MM.1S (cell line): ENCODE data around the gene TBX6.

ENCODE experiments used
- DNase-seq: peaks from one replicate; pipeline ENCODE4 v3.0.0-alpha.2; 2015
- H2AFZ ChIP-seq: fragments of 300-600 bp; sonication (generic); 2 replicates; pipeline ENCODE4 v1.6.0; 2016; ENCODE audit warnings: antibody characterized with exemption, low read length
- H3F3A ChIP-seq: fragments of 300-600 bp; sonication (generic); 2 replicates; pipeline ENCODE4 v1.6.1; 2016; ENCODE audit warnings: mild to moderate bottlenecking, antibody characterized with exemption, low read length, moderate library complexity, mixed read lengths; ENCODE audit not compliant: insufficient read depth
- H3K27ac ChIP-seq: fragments of 300-600 bp; sonication (generic); 2 replicates; pipeline ENCODE4 v1.5.1; 2016; ENCODE audit warnings: mild to moderate bottlenecking, low read length
- H3K27me3 ChIP-seq: fragments of 300-600 bp; sonication (generic); replicated peaks from 2 replicates; pipeline ENCODE4 v1.6.0; 2016; ENCODE audit warnings: low read length; ENCODE audit not compliant: insufficient read depth
- H3K36me3 ChIP-seq: fragments of 300-600 bp; sonication (generic); replicated peaks from 2 replicates; pipeline ENCODE4 v1.6.1; 2016; ENCODE audit warnings: mild to moderate bottlenecking, low read length, mixed read lengths; ENCODE audit not compliant: insufficient read depth
- H3K4me1 ChIP-seq: fragments of 300-600 bp; sonication (generic); 2 replicates; pipeline ENCODE4 v1.6.1; 2016; ENCODE audit warnings: low read length, mixed read lengths
- H3K4me2 ChIP-seq: fragments of 300-600 bp; sonication (generic); 2 replicates; pipeline ENCODE4 v1.6.0; 2016; ENCODE audit warnings: low read depth, low read length
- H3K4me3 ChIP-seq: fragments of 300-600 bp; sonication (generic); 2 replicates; pipeline ENCODE4 v1.5.1; 2016; ENCODE audit warnings: low read length, mixed read lengths
- H3K79me2 ChIP-seq: fragments of 300-600 bp; sonication (generic); 2 replicates; pipeline ENCODE4 v1.6.1; 2016; ENCODE audit warnings: mixed run types, low read length, mixed read lengths
- H3K9ac ChIP-seq: fragments of 300-600 bp; sonication (generic); 2 replicates; pipeline ENCODE4 v1.6.1; 2016; ENCODE audit warnings: low read length, mixed read lengths
- H3K9me2 ChIP-seq: fragments of 300-600 bp; sonication (generic); replicated peaks from 2 replicates; pipeline ENCODE4 v1.6.1; 2016; ENCODE audit warnings: mild to moderate bottlenecking, low read length, mixed read lengths; ENCODE audit not compliant: insufficient read depth
- H3K9me3 ChIP-seq: fragments of 300-600 bp; sonication (generic); replicated peaks from 2 replicates; pipeline ENCODE4 v1.6.1; 2016; ENCODE audit warnings: mild to moderate bottlenecking, low read length, mixed read lengths; ENCODE audit not compliant: insufficient read depth
- H4K20me1 ChIP-seq: fragments of 300-600 bp; sonication (generic); 2 replicates; pipeline ENCODE4 v1.6.1; 2016; ENCODE audit warnings: mild to moderate bottlenecking, low read length, moderate library complexity, mixed read lengths; ENCODE audit not compliant: insufficient read depth
- CTCF ChIP-seq: fragments of 300-600 bp; sonication (generic); IDR thresholded peaks from 2 replicates; pipeline ENCODE4 v1.5.1; 2016; ENCODE audit warnings: antibody characterized with exemption, low read length, mixed read lengths
- EZH2 ChIP-seq: fragments of 300-600 bp; sonication (generic); optimal IDR thresholded peaks from 2 replicates; pipeline ENCODE3; 2017; ENCODE audit warnings: low read depth, mild to moderate bottlenecking, antibody characterized with exemption, low read length, mixed read lengths
- EZH2phosphoT487 ChIP-seq: fragments of 300-600 bp; sonication (generic); IDR thresholded peaks from 2 replicates; pipeline ENCODE4 v1.6.1; 2018; ENCODE audit warnings: antibody characterized with exemption, low read length

The TBX6 gene

GRCh38 chr16:30084096-30084815 lies 7.5 kb downstream of the TBX6 start:
- TF ChIP-seq EZH2phosphoT487: no peak
- TF ChIP-seq CTCF: no peak
- no peak for TF ChIP-seq EZH2
- Histone ChIP-seq H2AFZ (no peak overlapping the region), H3F3A (no peaks in the 10 kb centered on the region; the same call in 1 of the 2 replicates), H3K9ac (no peak overlapping the region), H3K79me2 (peaks cover 18% of the 10 kb centered on the region), H3K27me3 (no peaks in the 10 kb centered on the region), H3K9me3 (no peaks in the 10 kb centered on the region), H3K4me2 (no peak overlapping the region), H3K4me1 (no peaks in the 10 kb centered on the region), H3K9me2 (no peaks in the 10 kb centered on the region), H3K27ac (no peak overlapping the region), H4K20me1 (no peaks in the 10 kb centered on the region), H3K4me3 (no peak overlapping the region), H3K36me3 (0 out of 2 replicates have a peak, but pooled peaks cover 8% of the 10 kb centered on the region)
- no peak for DNase-seq

- Histone ChIP-seq H3K4me2 (no peak overlapping the region), H3K9ac (no peak overlapping the region), H3K4me3 (no peak overlapping the region), H3K9me3 (no peaks in the 10 kb centered on the region), H3K27ac (no peak overlapping the region), H3K79me2 (peaks cover 27% of the 10 kb centered on the region), H2AFZ (no peak overlapping the region), H3K36me3 (0 out of 2 replicates have a peak, but pooled peaks cover 8% of the 10 kb centered on the region), H4K20me1 (no peaks in the 10 kb centered on the region), H3K27me3 (no peaks in the 10 kb centered on the region), H3K9me2 (no peaks in the 10 kb centered on the region), H3K4me1 (no peaks in the 10 kb centered on the region), H3F3A (no peaks in the 10 kb centered on the region; the same call in 1 of the 2 replicates)
- no peak for TF ChIP-seq EZH2phosphoT487
- TF ChIP-seq EZH2: no peak
- no peak for DNase-seq
Observed at GRCh38 chr16:30083216-30084055, 8.3 kb downstream of the TBX6 start.

- H3K36me3 ChIP-seq: 0 out of 2 replicates have a peak, but pooled peaks cover 8% of the 10 kb centered on the region
- no peak overlapping the region for H3K4me2 ChIP-seq
- H3K9me3 ChIP-seq: no peaks in the 10 kb centered on the region
- H3K4me1 ChIP-seq: no peaks in the 10 kb centered on the region
- DNase-seq: no peak
- H3K27me3 ChIP-seq: no peaks in the 10 kb centered on the region
- H3K27ac ChIP-seq: no peak overlapping the region
- H3K9me2 ChIP-seq: no peaks in the 10 kb centered on the region
- H2AFZ ChIP-seq: no peak overlapping the region
- peaks cover 35% of the 10 kb centered on the region for H3K79me2 ChIP-seq
- H3K4me3 ChIP-seq: no peak overlapping the region
- no peaks in the 10 kb centered on the region for H4K20me1 ChIP-seq
- TF ChIP-seq CTCF: 0 out of 2 replicates have a peak, but pooled peaks have one; percentile 17
- no peak for TF ChIP-seq EZH2
- H3F3A ChIP-seq: no peaks in the 10 kb centered on the region; the same call in 1 of the 2 replicates
- no peak overlapping the region for H3K9ac ChIP-seq
Observed at GRCh38 chr16:30082545-30083090, 9.1 kb downstream of the TBX6 start.
